ENCODE data around the gene KCNJ6.
A peak's percentile ranks its signal among the peaks of the same experiment; 100 is the strongest.

Gene KCNJ6

GRCh38 chr21:37711286-37711829 lies 204.9 kb downstream of the KCNJ6 start:
- DNase-seq (ENCODE audit: insufficient read length, low spot score) (no peak), FAIRE-seq (no peak)
- TF ChIP-seq POLR2A (IDR thresholded peaks at IDR 0.05; ENCODE audit: low read depth, low read length), result no peak

DNA sequence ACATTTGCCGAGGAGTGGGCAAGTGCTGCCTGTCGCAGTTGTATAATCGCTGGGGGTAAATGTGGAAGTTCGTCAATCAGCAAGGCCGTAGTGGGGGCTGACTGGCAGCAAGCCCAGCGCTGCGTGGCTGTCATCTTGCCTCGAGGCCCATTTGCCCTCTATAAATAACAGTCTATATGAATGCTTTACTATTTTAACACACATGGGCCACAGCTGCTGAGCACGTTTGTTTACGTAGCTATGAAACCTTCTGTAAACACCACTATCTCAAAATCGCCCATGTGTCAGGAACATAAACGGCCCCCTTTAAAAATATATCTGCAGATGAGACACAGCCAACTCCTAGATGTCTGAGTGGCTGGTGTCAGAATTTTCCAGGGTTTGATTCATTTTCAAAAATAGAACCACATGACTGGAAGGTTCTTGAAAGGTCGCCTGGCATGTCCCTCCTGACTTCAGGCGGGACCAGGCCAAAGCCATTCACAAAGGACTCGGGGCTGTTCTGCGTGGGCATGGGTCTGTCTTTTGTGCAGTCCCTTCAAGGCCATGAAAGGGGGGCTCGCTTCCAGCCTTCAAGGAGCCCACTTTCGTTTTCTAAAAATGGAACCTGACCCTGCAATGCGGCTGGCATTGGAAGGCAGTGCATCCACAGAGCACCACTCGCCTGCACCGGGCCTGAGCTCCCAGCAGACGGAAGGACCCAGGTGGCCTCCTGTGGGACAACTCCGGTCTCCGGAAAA lies 205.5 kb downstream of the KCNJ6 start:
- no peak for FAIRE-seq
- DNase-seq (ENCODE audit: insufficient read length, low spot score), result no peak
- TF ChIP-seq POLR2A (IDR thresholded peaks at IDR 0.05; ENCODE audit: low read depth, low read length), result no peak

- no peak for TF ChIP-seq POLR2A (IDR thresholded peaks at IDR 0.05; ENCODE audit: low read depth, low read length)
- FAIRE-seq (no peak), DNase-seq (ENCODE audit: insufficient read length, low spot score) (no peak)
These were observed 211.5 kb downstream of the KCNJ6 start for GRCh38 chr21:37704751-37705150.

DNA sequence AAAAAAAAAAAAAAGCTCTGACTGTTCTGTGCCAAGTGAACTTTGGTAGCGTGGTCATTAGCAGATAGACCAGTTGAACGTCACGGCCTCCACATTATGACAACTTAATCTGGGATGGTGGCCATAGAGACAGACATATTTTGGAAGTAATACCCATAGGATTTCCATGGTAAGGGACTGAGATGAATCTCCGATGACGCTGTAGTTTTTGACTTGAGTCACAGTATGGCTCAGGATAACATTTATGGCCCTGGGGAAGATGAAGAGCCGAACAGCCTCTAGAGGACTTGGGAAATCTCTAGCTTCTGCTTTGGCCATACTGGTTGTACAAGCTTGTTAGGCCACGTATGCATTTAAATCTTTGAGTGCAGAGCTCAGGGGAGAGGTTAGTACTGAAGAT lies 214.0 kb downstream of the KCNJ6 start:
- DNase-seq (ENCODE audit: insufficient read length, low spot score) (no peak), FAIRE-seq (no peak)
- no peak for TF ChIP-seq POLR2A (IDR thresholded peaks at IDR 0.05; ENCODE audit: low read depth, low read length)

DNA sequence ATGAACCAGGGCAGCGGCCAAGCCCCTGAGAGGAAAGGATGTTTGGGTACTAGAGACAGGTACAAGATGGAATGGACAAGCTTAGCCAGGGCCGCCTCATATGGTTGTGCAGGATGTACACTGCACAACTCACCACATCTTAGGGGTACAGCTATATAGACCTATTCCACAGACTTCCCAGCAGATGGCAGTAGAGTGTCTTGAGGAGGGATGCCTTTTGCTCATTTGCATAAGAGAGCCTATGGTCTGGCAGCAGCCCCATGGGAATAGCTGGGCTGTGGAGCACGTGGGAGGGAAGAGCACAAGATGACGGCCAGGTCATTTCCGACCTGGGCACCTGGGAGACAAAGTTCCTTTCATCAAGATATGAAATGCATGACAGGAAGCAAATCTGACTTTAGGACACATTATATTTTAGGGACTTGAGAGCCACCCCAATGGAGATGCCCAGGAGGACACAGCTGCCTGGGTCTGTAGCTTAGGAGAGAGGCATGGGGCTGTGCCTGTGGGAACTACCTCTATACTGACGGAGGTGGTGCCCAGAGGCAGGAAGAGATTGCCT lies 215.5 kb downstream of the KCNJ6 start:
- no peak; the same call in 1 of the 2 replicates for TF ChIP-seq POLR2A (IDR thresholded peaks at IDR 0.05; ENCODE audit: low read depth, low read length)
- no peak for FAIRE-seq
- peak; percentile 89 for DNase-seq (ENCODE audit: insufficient read length, low spot score)

GRCh38 chr21:37699024-37699775 lies 217.1 kb downstream of the KCNJ6 start:
- DNase-seq (ENCODE audit: insufficient read length, low spot score) (no peak), FAIRE-seq (no peak)
- no peak for TF ChIP-seq POLR2A (IDR thresholded peaks at IDR 0.05; ENCODE audit: low read depth, low read length)

DNA sequence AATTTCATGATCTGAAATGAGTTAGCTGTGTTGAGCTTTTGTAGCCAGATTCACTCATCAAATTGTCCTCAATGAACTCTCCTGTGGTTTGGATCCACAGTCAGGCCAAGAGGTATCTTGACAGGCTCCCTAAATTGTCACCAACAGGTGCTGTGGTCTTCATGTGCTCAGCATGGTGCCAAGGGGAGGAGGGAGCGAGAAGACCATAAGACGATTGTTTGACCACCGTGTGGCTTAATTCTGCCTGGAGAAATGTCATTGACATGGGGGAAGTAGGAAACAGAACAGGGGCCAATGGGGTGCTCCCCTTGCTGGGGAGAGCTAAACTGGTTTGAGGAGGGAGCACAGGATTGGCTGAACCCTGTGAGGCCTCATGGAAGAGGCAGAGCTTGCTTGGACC lies 219.3 kb downstream of the KCNJ6 start:
- no peak for TF ChIP-seq POLR2A (IDR thresholded peaks at IDR 0.05; ENCODE audit: low read depth, low read length)
- FAIRE-seq (no peak), DNase-seq (ENCODE audit: insufficient read length, low spot score) (no peak)

DNA sequence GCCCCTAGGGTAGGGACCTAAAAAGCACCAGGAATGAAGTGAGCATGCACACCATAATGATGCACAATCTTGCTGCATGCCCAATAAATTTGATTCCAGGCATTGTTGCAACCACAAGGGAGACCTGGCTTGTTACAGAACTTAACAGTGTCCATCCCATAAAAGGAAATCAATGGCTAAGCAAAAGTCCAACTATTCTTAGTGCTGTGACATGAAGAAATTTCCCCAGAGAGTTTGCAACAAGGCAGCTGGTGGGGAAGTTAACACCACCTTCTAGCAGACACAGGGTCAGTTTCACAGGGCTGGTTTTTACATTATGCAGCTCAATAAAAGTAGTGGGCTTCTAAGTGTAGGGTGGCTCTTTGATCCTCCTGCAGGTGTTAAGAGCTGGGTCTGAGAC lies 221.1 kb downstream of the KCNJ6 start:
- DNase-seq (ENCODE audit: insufficient read length, low spot score) (no peak), FAIRE-seq (no peak)
- TF ChIP-seq POLR2A (IDR thresholded peaks at IDR 0.05; ENCODE audit: low read depth, low read length), result no peak

DNA sequence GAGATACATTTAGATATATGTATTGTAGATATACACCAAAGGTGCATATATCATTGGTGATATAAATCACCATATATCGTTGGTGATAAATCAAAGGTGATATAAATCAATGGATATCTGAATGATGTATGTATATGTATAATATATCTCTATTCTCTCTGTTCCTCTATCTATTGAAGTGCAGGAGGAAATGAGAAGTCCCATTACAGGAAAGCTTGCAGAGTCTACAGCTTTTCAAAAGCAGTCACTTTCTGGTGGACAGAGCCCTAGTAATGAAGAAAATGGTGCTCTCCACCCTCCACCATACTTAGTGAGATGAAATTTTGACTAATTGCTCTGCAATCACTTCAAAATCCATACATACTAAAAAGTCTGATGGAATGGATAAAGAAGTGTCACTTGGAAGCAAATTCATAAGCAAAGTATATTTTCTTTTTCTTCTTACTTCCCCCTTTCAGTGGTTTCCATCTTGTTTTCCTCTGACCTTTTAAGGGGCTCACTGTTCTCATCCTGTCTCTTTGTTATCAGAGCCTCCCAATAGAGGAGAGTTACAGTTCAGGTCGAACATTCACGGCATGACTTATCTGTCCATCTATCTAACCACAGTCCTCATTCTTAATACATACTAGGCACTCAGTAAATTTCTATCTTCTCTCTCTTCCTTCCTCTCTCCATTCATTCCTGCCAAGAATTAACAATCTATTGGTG lies 227.2 kb downstream of the KCNJ6 start:
- FAIRE-seq, result no peak
- TF ChIP-seq POLR2A (IDR thresholded peaks at IDR 0.05; ENCODE audit: low read depth, low read length), result no peak

DNA sequence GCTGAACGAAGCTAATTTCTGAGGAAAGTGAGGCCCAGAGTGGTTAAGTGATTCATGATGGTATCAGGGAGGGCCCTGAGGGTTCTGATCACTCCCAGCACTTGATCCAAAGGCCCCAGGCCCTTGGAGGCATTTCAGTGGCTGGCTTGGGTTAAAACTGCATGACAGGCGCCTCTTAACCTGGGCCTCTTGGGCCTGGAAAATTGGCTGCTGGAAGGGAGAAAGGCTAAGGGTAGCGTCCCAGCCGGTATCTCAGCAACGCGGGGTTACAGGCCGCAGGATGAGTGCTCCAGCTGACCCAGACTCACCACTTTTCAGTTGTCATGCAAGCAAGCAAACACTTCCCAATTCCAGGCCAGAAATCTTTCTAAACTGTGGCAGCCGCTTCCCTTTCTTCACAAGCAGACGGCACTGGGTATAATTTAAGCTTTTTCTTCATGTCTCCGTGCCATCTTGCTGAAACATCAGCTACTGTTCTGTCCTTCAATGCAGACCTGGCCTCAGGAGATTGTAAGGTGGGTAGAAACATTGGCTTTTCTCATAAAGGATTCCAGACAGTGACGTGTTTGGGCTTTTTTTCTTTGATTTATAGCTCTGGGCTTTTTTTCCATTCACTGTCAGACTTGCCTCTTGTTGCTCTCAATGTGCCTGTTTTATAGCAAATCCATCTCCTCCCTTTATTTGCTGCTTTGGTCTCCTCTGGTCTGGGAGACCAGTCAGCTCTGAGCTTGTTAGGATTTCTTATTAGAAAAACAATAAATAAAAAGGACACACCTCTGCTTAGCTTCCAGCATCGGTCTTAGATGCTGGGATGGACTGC lies 229.1 kb downstream of the KCNJ6 start:
- TF ChIP-seq POLR2A (IDR thresholded peaks at IDR 0.05; ENCODE audit: low read depth, low read length), result no peak
- no peak for DNase-seq (ENCODE audit: insufficient read length, low spot score)
- no peak for FAIRE-seq

More for the DNA sequence above, 227.2 kb downstream of the KCNJ6 start:
- DNase-seq (ENCODE audit: insufficient read length, low spot score), result no peak

- FAIRE-seq (no peak), DNase-seq (ENCODE audit: insufficient read length, low spot score) (no peak)
- TF ChIP-seq POLR2A (IDR thresholded peaks at IDR 0.05; ENCODE audit: low read depth, low read length), result no peak
These were observed 231.7 kb downstream of the KCNJ6 start for GRCh38 chr21:37684547-37684946.

GRCh38 chr21:37684115-37684493 lies 232.2 kb downstream of the KCNJ6 start:
- DNase-seq (ENCODE audit: insufficient read length, low spot score), result no peak
- FAIRE-seq, result no peak
- no peak for TF ChIP-seq POLR2A (IDR thresholded peaks at IDR 0.05; ENCODE audit: low read depth, low read length)
